ENCODE data around the gene TRIP4. TPM values are rescaled to one million over a fixed set of nuclear protein-coding genes. Genes with fewer than 3 reads are reported as not detected.

Gene TRIP4
- total and polyA plus RNA-seq, 7 experiments from 2014 or later, result 16.5 to 31.5 (median 26.4) TPM

GRCh38 chr15:64500695-64501395 is 113.2 kb downstream of the TRIP4 start:
- DNase-seq (no peak), ATAC-seq (no peak)
- CTCF ChIA-PET, result interaction anchor here (1.1 to 1.6 kb wide), 2 partner anchors 74 to 135 kb away, joined by 3 to 6 read pairs; no protein-coding TSS in a partner anchor
- H3K4me1 ChIP-seq (ENCODE audit: control insufficient read depth in 2 of 2, insufficient read depth in 2 of 2, low read length in 2 of 2), result peaks cover 31 to 76% of the 10 kb centered on the region in 2 donors
- Mint-ChIP-seq H3K27ac (peak overlapping the region; percentile 25 to 98 (median 85)), H3K9me3 (no peaks in the 10 kb centered on the region), H3K4me3 (peak overlapping the region in 9 of 10 donors; percentile 25 to 78 (median 63)), H3K4me1 (peaks cover 58 to 99% (median 89%) of the 10 kb centered on the region in 7 donors), H3K27me3 (no peaks in the 10 kb centered on the region), H3K36me3 (peaks cover 15 to 43% (median 31%) of the 10 kb centered on the region in 5 donors)
- H3K36me3 ChIP-seq (ENCODE audit: control insufficient read depth in 2 of 3, insufficient read depth in 3 of 3, low read length in 3 of 3), result peaks cover 0 to 13% (median 0%) of the 10 kb centered on the region in 3 experiments
- H3K4me3 ChIP-seq (ENCODE audit: low read length), result no peak overlapping the region
- POLR2A ChIA-PET, result interaction anchor here (0.7 to 1.7 kb wide), 8 partner anchors 8 to 475 kb away, joined by 3 to 5 read pairs (median 3); partner anchors contain the start of gene ZNF609
- H3K27ac ChIP-seq (ENCODE audit: low read depth, low read length), result peak overlapping the region; percentile 68
- intact Hi-C loops (cut with micrococcal nuclease), result loop anchor here in 1 of 2 donors (5.0 kb wide), 1 partner anchor 39 kb away; the partner anchor contains the start of gene ZNF609
- H3K9me3 ChIP-seq (ENCODE audit: control insufficient read depth in 2 of 3, low read length in 3 of 3), result no peaks in the 10 kb centered on the region
- no peaks in the 10 kb centered on the region for H3K27me3 ChIP-seq (ENCODE audit: control insufficient read depth in 2 of 2, insufficient read depth in 2 of 2, low read length in 2 of 2)

- POLR2A ChIA-PET, result interaction anchor here (0.8 to 1.8 kb wide), 7 partner anchors 9 to 71 kb away, joined by 3 to 5 read pairs (median 3); partner anchors contain the start of gene ZNF609
- Histone ChIP-seq H3K9me3 (ENCODE audit: control insufficient read depth in 2 of 3, low read length in 3 of 3) (no peaks in the 10 kb centered on the region), H3K4me3 (ENCODE audit: low read length) (no peak overlapping the region), H3K36me3 (ENCODE audit: control insufficient read depth in 2 of 3, insufficient read depth in 3 of 3, low read length in 3 of 3) (peaks cover 0 to 13% (median 0%) of the 10 kb centered on the region in 3 experiments), H3K27me3 (ENCODE audit: control insufficient read depth in 2 of 2, insufficient read depth in 2 of 2, low read length in 2 of 2) (no peaks in the 10 kb centered on the region), H3K4me1 (ENCODE audit: control insufficient read depth in 2 of 2, insufficient read depth in 2 of 2, low read length in 2 of 2) (peaks cover 31 to 72% of the 10 kb centered on the region in 2 donors), H3K27ac (ENCODE audit: low read depth, low read length) (peak overlapping the region; percentile 68)
- no peaks in the 10 kb centered on the region for H3K27me3 Mint-ChIP-seq
- DNase-seq, result no peak
- peak overlapping the region; percentile 25 to 98 (median 85) for H3K27ac Mint-ChIP-seq
- H3K9me3 Mint-ChIP-seq, result no peaks in the 10 kb centered on the region
- H3K4me3 Mint-ChIP-seq, result peak overlapping the region in 9 of 10 donors; percentile 25 to 78 (median 63)
- no peak for ATAC-seq
- intact Hi-C loops (cut with micrococcal nuclease), result loop anchor here in 1 of 2 donors (5.0 kb wide), 1 partner anchor 39 kb away; the partner anchor contains the start of gene ZNF609
- H3K36me3 Mint-ChIP-seq, result peaks cover 15 to 38% (median 29%) of the 10 kb centered on the region in 5 donors
- peaks cover 54 to 95% (median 84%) of the 10 kb centered on the region in 7 donors for H3K4me1 Mint-ChIP-seq
- CTCF ChIA-PET, result interaction anchor here (1.6 kb wide), 1 partner anchor 134 kb away, joined by 3 read pairs; no protein-coding TSS in a partner anchor
Measured at GRCh38 chr15:64501396-64501715, 113.7 kb downstream of the TRIP4 start.

GRCh38 chr15:64502151-64502550 is 114.5 kb downstream of the TRIP4 start:
- peaks cover 0 to 13% (median 0%) of the 10 kb centered on the region in 3 experiments for H3K36me3 ChIP-seq (ENCODE audit: control insufficient read depth in 2 of 3, insufficient read depth in 3 of 3, low read length in 3 of 3)
- no peaks in the 10 kb centered on the region for H3K27me3 Mint-ChIP-seq
- peaks cover 57 to 95% (median 82%) of the 10 kb centered on the region in 7 donors for H3K4me1 Mint-ChIP-seq
- H3K27me3 ChIP-seq (ENCODE audit: control insufficient read depth in 2 of 2, insufficient read depth in 2 of 2, low read length in 2 of 2), result no peaks in the 10 kb centered on the region
- no peaks in the 10 kb centered on the region for H3K9me3 ChIP-seq (ENCODE audit: control insufficient read depth in 2 of 3, low read length in 3 of 3)
- H3K27ac ChIP-seq (ENCODE audit: low read depth, low read length), result peak overlapping the region; percentile 68
- H3K27ac Mint-ChIP-seq, result peak overlapping the region; percentile 46 to 98 (median 85)
- intact Hi-C loops (cut with micrococcal nuclease), result loop anchor here (2.0 to 5.0 kb wide), 3 partner anchors 40 to 71 kb away; partner anchors contain the start of gene ZNF609 (in 2 of the 2)
- peak overlapping the region; percentile 47 for H3K4me3 ChIP-seq (ENCODE audit: low read length)
- peak overlapping the region; percentile 63 to 82 (median 68) for H3K4me3 Mint-ChIP-seq
- ChIA-PET POLR2A (interaction anchor here (1.7 to 1.8 kb wide), 2 partner anchors 10 to 34 kb away, joined by 5 read pairs; no protein-coding TSS in a partner anchor), CTCF (no interaction called here)
- ATAC-seq (no peak), DNase-seq (no peak)
- H3K9me3 Mint-ChIP-seq, result no peaks in the 10 kb centered on the region
- H3K4me1 ChIP-seq (ENCODE audit: control insufficient read depth in 2 of 2, insufficient read depth in 2 of 2, low read length in 2 of 2), result peaks cover 35 to 74% of the 10 kb centered on the region in 2 donors
- peaks cover 14 to 36% (median 27%) of the 10 kb centered on the region in 5 donors for H3K36me3 Mint-ChIP-seq

- no peaks in the 10 kb centered on the region for H3K27me3 ChIP-seq (ENCODE audit: control insufficient read depth in 2 of 2, insufficient read depth in 2 of 2, low read length in 2 of 2)
- Mint-ChIP-seq H3K4me3 (peak overlapping the region; percentile 63 to 82 (median 68)), H3K9me3 (no peaks in the 10 kb centered on the region), H3K27ac (peak overlapping the region; percentile 46 to 98 (median 85)), H3K36me3 (peaks cover 11 to 32% (median 26%) of the 10 kb centered on the region in 5 donors), H3K27me3 (no peaks in the 10 kb centered on the region), H3K4me1 (peaks cover 61 to 95% (median 82%) of the 10 kb centered on the region in 7 donors)
- ChIA-PET CTCF (interaction anchor here (0.9 to 1.3 kb wide), 2 partner anchors 26 to 151 kb away, joined by 3 to 4 read pairs; no protein-coding TSS in a partner anchor), POLR2A (interaction anchor here (0.6 to 3.7 kb wide), 6 partner anchors 8 to 94 kb away, joined by 3 to 37 read pairs (median 7); no protein-coding TSS in a partner anchor)
- intact Hi-C loops (cut with micrococcal nuclease), result loop anchor here (2.0 to 5.0 kb wide), 3 partner anchors 40 to 72 kb away; partner anchors contain the start of gene ZNF609 (in 2 of the 2)
- H3K4me3 ChIP-seq (ENCODE audit: low read length), result peak overlapping the region; percentile 47
- DNase-seq (no peak), ATAC-seq (no peak)
- peaks cover 0 to 13% (median 0%) of the 10 kb centered on the region in 3 experiments for H3K36me3 ChIP-seq (ENCODE audit: control insufficient read depth in 2 of 3, insufficient read depth in 3 of 3, low read length in 3 of 3)
- H3K9me3 ChIP-seq (ENCODE audit: control insufficient read depth in 2 of 3, low read length in 3 of 3), result no peaks in the 10 kb centered on the region
- peak overlapping the region; percentile 68 for H3K27ac ChIP-seq (ENCODE audit: low read depth, low read length)
- peaks cover 39 to 78% of the 10 kb centered on the region in 2 donors for H3K4me1 ChIP-seq (ENCODE audit: control insufficient read depth in 2 of 2, insufficient read depth in 2 of 2, low read length in 2 of 2)
Measured at GRCh38 chr15:64502551-64502950, 114.9 kb downstream of the TRIP4 start.

- intact Hi-C loops (cut with micrococcal nuclease), result loop anchor here (1.0 to 5.0 kb wide), 6 partner anchors 8 to 151 kb away; partner anchors contain the start of gene ZNF609 (in 2 of the 2)
- H3K27me3 Mint-ChIP-seq, result no peaks in the 10 kb centered on the region
- Histone ChIP-seq H3K9me3 (ENCODE audit: control insufficient read depth in 2 of 3, low read length in 3 of 3) (no peaks in the 10 kb centered on the region), H3K36me3 (ENCODE audit: control insufficient read depth in 2 of 3, insufficient read depth in 3 of 3, low read length in 3 of 3) (peaks cover 0 to 13% (median 0%) of the 10 kb centered on the region in 3 experiments), H3K4me3 (ENCODE audit: low read length) (peak overlapping the region; percentile 47), H3K27me3 (ENCODE audit: control insufficient read depth in 2 of 2, insufficient read depth in 2 of 2, low read length in 2 of 2) (no peaks in the 10 kb centered on the region), H3K27ac (ENCODE audit: low read depth, low read length) (peak overlapping the region; percentile 68), H3K4me1 (ENCODE audit: control insufficient read depth in 2 of 2, insufficient read depth in 2 of 2, low read length in 2 of 2) (peaks cover 39 to 85% of the 10 kb centered on the region in 2 donors)
- H3K27ac Mint-ChIP-seq, result peak overlapping the region; percentile 46 to 98 (median 85)
- no peaks in the 10 kb centered on the region for H3K9me3 Mint-ChIP-seq
- ChIA-PET CTCF (interaction anchor here (0.6 to 1.3 kb wide), 4 partner anchors 25 to 151 kb away, joined by 3 to 4 read pairs (median 4); no protein-coding TSS in a partner anchor), POLR2A (interaction anchor here (0.6 to 3.7 kb wide), 14 partner anchors 9 to 148 kb away, joined by 3 to 37 read pairs (median 5); partner anchors contain the start of genes TRIP4 and ZNF609)
- H3K4me1 Mint-ChIP-seq, result peaks cover 62 to 98% (median 87%) of the 10 kb centered on the region in 7 donors
- peak in 5 of 9 donors; percentile 24 to 41 (median 34) for DNase-seq
- peak overlapping the region; percentile 58 to 82 (median 68) for H3K4me3 Mint-ChIP-seq
- H3K36me3 Mint-ChIP-seq, result peaks cover 11 to 32% (median 29%) of the 10 kb centered on the region in 5 donors
- ATAC-seq, result peak; percentile 56
Measured at GRCh38 chr15:64503197-64503596, 115.6 kb downstream of the TRIP4 start.

GRCh38 chr15:64503640-64504039 is 116.0 kb downstream of the TRIP4 start:
- peaks cover 39 to 84% of the 10 kb centered on the region in 2 donors for H3K4me1 ChIP-seq (ENCODE audit: control insufficient read depth in 2 of 2, insufficient read depth in 2 of 2, low read length in 2 of 2)

More at GRCh38 chr15:64503640-64504039, 116.0 kb downstream of the TRIP4 start:
- CTCF ChIA-PET, result interaction anchor here (0.6 to 1.3 kb wide), 6 partner anchors 25 to 150 kb away, joined by 3 to 4 read pairs (median 3); no protein-coding TSS in a partner anchor
- intact Hi-C loops (cut with micrococcal nuclease), result loop anchor here (1.0 to 5.0 kb wide), 6 partner anchors 8 to 151 kb away; partner anchors contain the start of gene ZNF609 (in 2 of the 2)
- Mint-ChIP-seq H3K9me3 (no peaks in the 10 kb centered on the region), H3K36me3 (peaks cover 11 to 32% (median 29%) of the 10 kb centered on the region in 5 donors), H3K27ac (peak overlapping the region; percentile 46 to 98 (median 85)), H3K4me1 (peaks cover 61 to 98% (median 87%) of the 10 kb centered on the region in 7 donors), H3K4me3 (peak overlapping the region; percentile 58 to 82 (median 68)), H3K27me3 (no peaks in the 10 kb centered on the region)
- Histone ChIP-seq H3K27ac (ENCODE audit: low read depth, low read length) (peak overlapping the region; percentile 68), H3K27me3 (ENCODE audit: control insufficient read depth in 2 of 2, insufficient read depth in 2 of 2, low read length in 2 of 2) (no peaks in the 10 kb centered on the region), H3K4me3 (ENCODE audit: low read length) (peak overlapping the region; percentile 47), H3K36me3 (ENCODE audit: control insufficient read depth in 2 of 3, insufficient read depth in 3 of 3, low read length in 3 of 3) (peaks cover 0 to 13% (median 0%) of the 10 kb centered on the region in 3 experiments), H3K9me3 (ENCODE audit: control insufficient read depth in 2 of 3, low read length in 3 of 3) (no peaks in the 10 kb centered on the region)
- peak in 7 of 9 donors; percentile 38 to 68 (median 57) for DNase-seq
- ATAC-seq, result peak; percentile 58
- POLR2A ChIA-PET, result interaction anchor here (0.6 to 3.7 kb wide), 13 partner anchors 9 to 148 kb away, joined by 3 to 37 read pairs (median 5); partner anchors contain the start of genes TRIP4 and ZNF609
